ENCODE data around the gene MCC. TPM values are rescaled to one million over a fixed set of nuclear protein-coding genes. Genes with fewer than 3 reads are reported as not detected.

The MCC gene
- total RNA-seq, 1 experiment from 2014 or later: 7.6 TPM

DNA sequence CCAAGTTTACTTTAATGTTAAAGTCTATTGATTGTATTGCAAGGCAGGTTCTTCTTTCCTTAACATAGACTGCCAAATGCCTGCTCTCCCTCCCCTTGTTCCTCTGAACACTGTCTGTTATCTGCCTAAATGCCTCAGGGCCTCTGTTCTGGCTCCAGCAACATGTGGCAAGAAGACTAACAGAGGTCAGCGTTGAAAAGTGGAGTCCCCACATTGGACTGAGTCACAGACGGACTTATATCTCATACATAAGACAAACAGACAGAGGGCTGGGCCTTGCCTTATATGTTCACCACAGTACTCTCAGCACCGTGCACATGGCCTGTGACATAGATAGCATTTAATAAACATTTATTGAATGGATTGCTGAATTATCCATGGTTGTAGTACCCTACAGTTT, 144.9 kb downstream of the MCC start:
- Histone ChIP-seq H4K91ac (ENCODE audit: insufficient read length, low read depth, low read length) (no peak overlapping the region), H3K9me3 (ENCODE audit: control insufficient read depth, low read depth, low read length) (no peaks in the 10 kb centered on the region), H2AK5ac (ENCODE audit: insufficient read length, low read length) (no peak overlapping the region), H2BK15ac (ENCODE audit: low read depth, low read length) (no peak overlapping the region), H3K79me1 (ENCODE audit: insufficient read depth, low read depth, low read length, poor library complexity, severe bottlenecking) (no peaks in the 10 kb centered on the region), H3K4me2 (ENCODE audit: insufficient read depth, insufficient read length, low read length) (no peak overlapping the region), H3K4me1 (ENCODE audit: insufficient read depth, low read length) (no peaks in the 10 kb centered on the region), H3T11ph (ENCODE audit: low read length) (no peak overlapping the region), H3K23ac (ENCODE audit: insufficient read length, low read depth, low read length) (no peak overlapping the region), H3K23me2 (ENCODE audit: insufficient read length, low read depth, low read length, poor library complexity, severe bottlenecking) (no peaks in the 10 kb centered on the region), H4K5ac (ENCODE audit: insufficient read length, low read depth, low read length) (no peak overlapping the region), H3K18ac (ENCODE audit: insufficient read length, low read depth, low read length) (no peak overlapping the region), H3K27me3 (ENCODE audit: insufficient read depth, low read length) (no peaks in the 10 kb centered on the region), H3K9ac (ENCODE audit: extremely low read depth, insufficient read length, low read length) (no peak overlapping the region), H4K8ac (replicated peaks; ENCODE audit: insufficient read length, low read depth, low read length) (no peak overlapping the region), H2BK20ac (ENCODE audit: low read depth, low read length, poor library complexity, severe bottlenecking) (no peak overlapping the region), H2BK12ac (ENCODE audit: insufficient read length, low read depth, low read length) (no peak overlapping the region), H3K27ac (ENCODE audit: insufficient read length, low read depth, low read length) (no peak overlapping the region), H2BK5ac (ENCODE audit: insufficient read length, low read length) (no peak overlapping the region), H2BK120ac (ENCODE audit: low read depth, low read length, poor library complexity, severe bottlenecking) (no peak overlapping the region), H3K14ac (ENCODE audit: insufficient read depth, low read length) (no peak overlapping the region), H2AFZ (ENCODE audit: low read length) (no peak overlapping the region), H3K4ac (ENCODE audit: low read depth, low read length) (no peak overlapping the region), H3K79me2 (ENCODE audit: insufficient read depth, low read length) (no peaks in the 10 kb centered on the region), H3K56ac (ENCODE audit: insufficient read length, low read depth, low read length) (no peak overlapping the region), H4K20me1 (ENCODE audit: control insufficient read depth, insufficient read depth, insufficient read length) (no peaks in the 10 kb centered on the region)
- no CpG with 5 or more reads among the region's 3 CpGs for WGBS (ENCODE audit: extremely low coverage, insufficient read length, low lambda C conversion rate)
- H3K9me3 Mint-ChIP-seq: peaks cover 0 to under 1% of the 10 kb centered on the region in 2 experiments; a peak in 1 of 5 replicates
- no peak overlapping the region; a peak in 1 of 7 replicates for H3K27ac Mint-ChIP-seq
- no peak overlapping the region; a peak in 1 of 5 replicates for H3K4me3 Mint-ChIP-seq
- no peaks in the 10 kb centered on the region for H3K36me3 Mint-ChIP-seq (ENCODE audit: insufficient read depth in 1 of 3, low read depth in 3 of 3)
- peaks cover 0 to 2% of the 10 kb centered on the region in 2 experiments; a peak in 1 of 4 replicates for H3K4me1 Mint-ChIP-seq
- no peak for DNase-seq
- TF ChIP-seq CTCF (conservative IDR thresholded peaks at IDR 0.05): no peak
- H3K27me3 Mint-ChIP-seq (ENCODE audit: low read depth): no peaks in the 10 kb centered on the region; the same call in 1 of the 2 replicates

Data from H9 (cell line).